MM.1S (cell line): ENCODE results near the gene RNFT2.

ENCODE experiments used
- DNase-seq: peaks from one replicate; pipeline ENCODE4 v3.0.0-alpha.2; 2015
- H2AFZ ChIP-seq: fragments of 300-600 bp; sonication (generic); 2 replicates; pipeline ENCODE4 v1.6.0; 2016; ENCODE audit warnings: antibody characterized with exemption, low read length
- H3F3A ChIP-seq: fragments of 300-600 bp; sonication (generic); 2 replicates; pipeline ENCODE4 v1.6.1; 2016; ENCODE audit warnings: mild to moderate bottlenecking, antibody characterized with exemption, low read length, moderate library complexity, mixed read lengths; ENCODE audit not compliant: insufficient read depth
- H3K27ac ChIP-seq: fragments of 300-600 bp; sonication (generic); 2 replicates; pipeline ENCODE4 v1.5.1; 2016; ENCODE audit warnings: mild to moderate bottlenecking, low read length
- H3K27me3 ChIP-seq: fragments of 300-600 bp; sonication (generic); replicated peaks from 2 replicates; pipeline ENCODE4 v1.6.0; 2016; ENCODE audit warnings: low read length; ENCODE audit not compliant: insufficient read depth
- H3K36me3 ChIP-seq: fragments of 300-600 bp; sonication (generic); replicated peaks from 2 replicates; pipeline ENCODE4 v1.6.1; 2016; ENCODE audit warnings: mild to moderate bottlenecking, low read length, mixed read lengths; ENCODE audit not compliant: insufficient read depth
- H3K4me1 ChIP-seq: fragments of 300-600 bp; sonication (generic); 2 replicates; pipeline ENCODE4 v1.6.1; 2016; ENCODE audit warnings: low read length, mixed read lengths
- H3K4me2 ChIP-seq: fragments of 300-600 bp; sonication (generic); 2 replicates; pipeline ENCODE4 v1.6.0; 2016; ENCODE audit warnings: low read depth, low read length
- H3K4me3 ChIP-seq: fragments of 300-600 bp; sonication (generic); 2 replicates; pipeline ENCODE4 v1.5.1; 2016; ENCODE audit warnings: low read length, mixed read lengths
- H3K79me2 ChIP-seq: fragments of 300-600 bp; sonication (generic); 2 replicates; pipeline ENCODE4 v1.6.1; 2016; ENCODE audit warnings: mixed run types, low read length, mixed read lengths
- H3K9ac ChIP-seq: fragments of 300-600 bp; sonication (generic); 2 replicates; pipeline ENCODE4 v1.6.1; 2016; ENCODE audit warnings: low read length, mixed read lengths
- H3K9me2 ChIP-seq: fragments of 300-600 bp; sonication (generic); replicated peaks from 2 replicates; pipeline ENCODE4 v1.6.1; 2016; ENCODE audit warnings: mild to moderate bottlenecking, low read length, mixed read lengths; ENCODE audit not compliant: insufficient read depth
- H3K9me3 ChIP-seq: fragments of 300-600 bp; sonication (generic); replicated peaks from 2 replicates; pipeline ENCODE4 v1.6.1; 2016; ENCODE audit warnings: mild to moderate bottlenecking, low read length, mixed read lengths; ENCODE audit not compliant: insufficient read depth
- H4K20me1 ChIP-seq: fragments of 300-600 bp; sonication (generic); 2 replicates; pipeline ENCODE4 v1.6.1; 2016; ENCODE audit warnings: mild to moderate bottlenecking, low read length, moderate library complexity, mixed read lengths; ENCODE audit not compliant: insufficient read depth
- EZH2 ChIP-seq: fragments of 300-600 bp; sonication (generic); optimal IDR thresholded peaks from 2 replicates; pipeline ENCODE3; 2017; ENCODE audit warnings: low read depth, mild to moderate bottlenecking, antibody characterized with exemption, low read length, mixed read lengths
- EZH2phosphoT487 ChIP-seq: fragments of 300-600 bp; sonication (generic); IDR thresholded peaks from 2 replicates; pipeline ENCODE4 v1.6.1; 2018; ENCODE audit warnings: antibody characterized with exemption, low read length
- TF ChIP-seq, protein P1 (sequence below): fragments of 300-600 bp; sonication (generic); IDR thresholded peaks from 2 replicates; pipeline ENCODE4 v1.5.1; 2016; ENCODE audit warnings: antibody characterized with exemption, low read length, mixed read lengths

The RNFT2 gene

DNA sequence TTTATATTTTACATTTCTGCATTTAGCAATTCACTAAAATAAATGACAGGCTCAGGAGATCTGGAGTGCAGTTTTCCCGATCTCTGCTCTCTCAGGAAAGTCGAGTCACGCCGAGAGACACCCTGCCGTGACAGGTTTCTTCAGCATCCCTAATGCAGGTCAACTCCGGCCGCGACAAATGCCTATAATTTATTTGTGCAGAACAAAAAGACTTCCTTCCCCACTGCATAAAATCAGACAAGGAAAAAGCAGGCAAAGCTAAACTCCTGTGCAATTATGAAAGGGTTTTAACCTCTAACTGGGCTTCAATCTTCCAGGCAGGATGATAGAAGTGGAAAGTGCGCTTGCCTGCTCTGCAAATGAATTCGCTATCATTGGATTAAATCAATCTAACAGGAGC, 28.3 kb upstream of the RNFT2 start:
- Histone ChIP-seq H2AFZ (no peak overlapping the region), H4K20me1 (no peaks in the 10 kb centered on the region), H3F3A (peaks cover 6% of the 10 kb centered on the region; the same call in 1 of the 2 replicates), H3K27me3 (no peaks in the 10 kb centered on the region), H3K79me2 (no peaks in the 10 kb centered on the region), H3K4me3 (no peak overlapping the region), H3K9me2 (no peaks in the 10 kb centered on the region), H3K27ac (peak overlapping the region; percentile 71), H3K4me1 (peaks cover 39% of the 10 kb centered on the region), H3K36me3 (no peaks in the 10 kb centered on the region), H3K9ac (no peak overlapping the region), H3K4me2 (peak overlapping the region; percentile 54; the same call in 1 of the 2 replicates), H3K9me3 (no peaks in the 10 kb centered on the region)
- no peak for DNase-seq
- TF ChIP-seq EZH2phosphoT487 = no peak
- TF ChIP-seq EZH2 = no peak
- TF ChIP-seq, protein P1, sequence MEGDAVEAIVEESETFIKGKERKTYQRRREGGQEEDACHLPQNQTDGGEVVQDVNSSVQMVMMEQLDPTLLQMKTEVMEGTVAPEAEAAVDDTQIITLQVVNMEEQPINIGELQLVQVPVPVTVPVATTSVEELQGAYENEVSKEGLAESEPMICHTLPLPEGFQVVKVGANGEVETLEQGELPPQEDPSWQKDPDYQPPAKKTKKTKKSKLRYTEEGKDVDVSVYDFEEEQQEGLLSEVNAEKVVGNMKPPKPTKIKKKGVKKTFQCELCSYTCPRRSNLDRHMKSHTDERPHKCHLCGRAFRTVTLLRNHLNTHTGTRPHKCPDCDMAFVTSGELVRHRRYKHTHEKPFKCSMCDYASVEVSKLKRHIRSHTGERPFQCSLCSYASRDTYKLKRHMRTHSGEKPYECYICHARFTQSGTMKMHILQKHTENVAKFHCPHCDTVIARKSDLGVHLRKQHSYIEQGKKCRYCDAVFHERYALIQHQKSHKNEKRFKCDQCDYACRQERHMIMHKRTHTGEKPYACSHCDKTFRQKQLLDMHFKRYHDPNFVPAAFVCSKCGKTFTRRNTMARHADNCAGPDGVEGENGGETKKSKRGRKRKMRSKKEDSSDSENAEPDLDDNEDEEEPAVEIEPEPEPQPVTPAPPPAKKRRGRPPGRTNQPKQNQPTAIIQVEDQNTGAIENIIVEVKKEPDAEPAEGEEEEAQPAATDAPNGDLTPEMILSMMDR = no peak

DNA sequence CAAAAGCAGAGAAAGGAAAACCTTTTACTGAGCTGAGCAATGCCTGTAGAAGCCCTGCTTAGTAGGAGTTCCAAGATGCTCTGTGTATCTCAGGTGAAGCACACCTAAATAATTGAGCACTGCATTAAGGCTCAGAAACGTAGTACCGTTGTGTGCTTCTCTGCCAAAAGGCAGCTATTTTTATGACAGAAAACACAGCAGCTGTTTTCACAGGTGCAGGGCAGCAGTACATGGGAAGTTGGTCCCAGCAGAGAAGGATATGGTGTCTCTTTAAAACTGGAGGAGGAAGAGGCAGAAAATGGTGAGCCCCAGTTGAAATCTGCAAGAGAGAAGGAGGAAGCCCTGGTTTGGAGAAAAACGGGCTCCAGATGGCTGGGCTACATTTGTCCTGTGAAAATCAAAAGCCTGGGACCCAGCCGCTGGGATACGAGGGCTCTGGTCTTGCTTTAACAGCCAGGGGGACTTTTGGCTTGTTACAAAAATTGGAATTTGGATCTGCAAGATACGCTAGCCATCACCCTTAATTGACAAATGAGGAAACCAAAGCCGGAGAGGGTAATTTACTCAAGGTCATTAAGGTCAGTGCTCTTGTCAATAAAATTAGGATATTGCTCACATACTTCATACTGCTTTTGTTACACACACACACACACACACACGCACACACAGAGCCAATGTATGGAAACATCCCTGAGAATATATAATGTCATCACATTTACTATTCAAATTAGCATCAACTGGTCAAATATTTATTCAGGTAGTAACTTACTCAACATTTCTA, 27.6 kb upstream of the RNFT2 start:
- H3K9ac ChIP-seq = no peak overlapping the region
- H3F3A ChIP-seq = peaks cover 6% of the 10 kb centered on the region; the same call in 1 of the 2 replicates
- H3K4me3 ChIP-seq = no peak overlapping the region
- no peaks in the 10 kb centered on the region for H4K20me1 ChIP-seq
- peak overlapping the region; percentile 54; the same call in 1 of the 2 replicates for H3K4me2 ChIP-seq
- H2AFZ ChIP-seq = no peak overlapping the region
- peak; percentile 56 for DNase-seq
- no peaks in the 10 kb centered on the region for H3K27me3 ChIP-seq
- no peaks in the 10 kb centered on the region for H3K9me3 ChIP-seq
- no peaks in the 10 kb centered on the region for H3K9me2 ChIP-seq
- no peaks in the 10 kb centered on the region for H3K79me2 ChIP-seq
- no peaks in the 10 kb centered on the region for H3K36me3 ChIP-seq
- TF ChIP-seq, protein P1 = no peak
- TF ChIP-seq EZH2phosphoT487 = no peak
- TF ChIP-seq EZH2 = no peak
- H3K27ac ChIP-seq = peak overlapping the region; percentile 71
- peaks cover 39% of the 10 kb centered on the region for H3K4me1 ChIP-seq

DNA sequence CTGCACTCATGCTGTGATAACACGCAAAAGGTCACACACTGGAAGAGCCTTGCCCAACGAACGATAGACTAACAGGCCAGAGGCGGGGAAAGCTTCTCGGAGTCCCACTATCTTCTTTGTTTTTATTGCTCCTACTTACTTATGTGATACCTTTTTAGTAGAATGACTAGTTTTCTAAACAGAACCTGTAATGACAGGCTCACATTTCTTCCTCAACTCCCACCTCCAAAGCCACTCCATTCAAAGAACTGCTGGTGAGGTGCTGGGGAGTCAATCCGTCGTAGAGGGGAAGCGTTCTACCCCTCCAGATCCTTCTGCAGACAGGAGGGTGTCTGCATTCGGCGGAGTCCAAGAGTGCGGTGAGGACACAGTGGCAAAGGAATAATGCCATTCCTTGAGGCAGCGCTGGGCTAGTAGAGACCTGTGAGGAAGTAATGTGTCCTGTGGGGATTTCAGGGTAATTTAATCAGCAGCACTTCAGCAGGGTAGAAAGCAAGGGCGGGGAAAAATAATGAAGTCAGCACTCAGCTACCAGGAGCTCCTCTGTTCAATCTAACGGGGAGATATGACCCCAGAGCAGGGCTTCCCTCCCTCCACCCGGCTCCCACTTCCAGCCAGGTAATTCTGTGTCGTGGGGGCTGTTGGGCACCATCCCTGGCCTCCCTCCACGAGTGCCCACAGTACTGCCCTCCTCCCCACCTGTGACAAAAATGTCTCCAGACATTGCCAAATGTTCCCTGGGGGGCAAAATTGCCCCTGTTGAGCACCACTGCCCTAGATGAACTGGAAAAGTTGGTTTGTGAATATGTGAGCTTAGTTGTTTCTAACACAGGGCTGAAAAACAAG, 25.4 kb upstream of the RNFT2 start:
- Histone ChIP-seq H2AFZ (no peak overlapping the region), H3K36me3 (no peaks in the 10 kb centered on the region), H3K9ac (no peak overlapping the region), H3K9me2 (no peaks in the 10 kb centered on the region), H3K9me3 (no peaks in the 10 kb centered on the region), H3K4me1 (peaks cover 29% of the 10 kb centered on the region), H4K20me1 (no peaks in the 10 kb centered on the region), H3K27ac (no peak overlapping the region), H3K4me3 (no peak overlapping the region), H3K27me3 (no peaks in the 10 kb centered on the region), H3K79me2 (no peaks in the 10 kb centered on the region), H3K4me2 (no peak overlapping the region), H3F3A (peaks cover 6% of the 10 kb centered on the region; the same call in 1 of the 2 replicates)
- TF ChIP-seq EZH2phosphoT487 (no peak), EZH2 (no peak)
- TF ChIP-seq, protein P1 = no peak
- no peak for DNase-seq
